HEK293 (cell line): ENCODE data around the gene RAET1G.

Source experiments
- CTCF ChIA-PET: fragments of 350-600 bp; formaldehyde crosslinking; extraction: SDS; loops from one replicate; lab custom pipeline; 2021; ENCODE audit warnings: antibody characterized with exemption; lab: Yijun Ruan, JAX
- POLR2A ChIA-PET: fragments of 300-600 bp; formaldehyde crosslinking; extraction: SDS; loops from one replicate; lab custom pipeline; 2020; ENCODE audit warnings: antibody characterized with exemption, inconsistent platforms; lab: Yijun Ruan, JAX
- H3K27ac ChIP-seq: fragments of 200-500 bp; sonication (Bioruptor generic); 2 replicates; pipeline ENCODE4 v1.5.1; 2014; ENCODE audit warnings: low read depth, low read length, control low read depth, inconsistent platforms; ENCODE audit errors: extremely low read depth
- H3K36me3 ChIP-seq, 2 experiments: fragments of 200-500 bp in 1 of 2; sonication (Bioruptor generic) in 1 of 2; 1 replicate in 1 of 2; 2 replicates in 1 of 2; pipeline ENCODE4 v1.5.1; 2014 to 2017; ENCODE audit warnings: inconsistent platforms in 2 of 2, low read length in 2 of 2; ENCODE audit not compliant: control insufficient read depth in 2 of 2, insufficient read depth in 1 of 2
- H3K4me1 ChIP-seq: fragments of 200-500 bp; sonication (Bioruptor generic); 2 replicates; pipeline ENCODE4 v1.5.1; 2014; ENCODE audit warnings: mild to moderate bottlenecking, low read length, inconsistent platforms; ENCODE audit not compliant: control insufficient read depth, insufficient read depth
- H3K4me3 ChIP-seq: 2 replicates; pipeline ENCODE4 v1.5.1; 2011; ENCODE audit warnings: low read depth, mild to moderate bottlenecking, control low read depth, low read length, moderate library complexity
- H3K9me3 ChIP-seq: fragments of 200-500 bp; sonication (Bioruptor generic); 2 replicates; pipeline ENCODE4 v1.5.1; 2014; ENCODE audit warnings: low read depth, low read length, inconsistent platforms; ENCODE audit not compliant: control insufficient read depth, insufficient read depth
- KLF17 ChIP-seq: fragments of 450-650 bp; formaldehyde crosslinking; IDR thresholded peaks from 2 replicates; pipeline ENCODE4 v1.5.1; 2016; ENCODE audit warnings: missing biosample characterization, missing genetic modification characterization
- KLF9 ChIP-seq: fragments of 450-650 bp; formaldehyde crosslinking; IDR thresholded peaks from 2 replicates; pipeline ENCODE4 v1.5.1; 2016; ENCODE audit warnings: missing biosample characterization, missing genetic modification characterization, low read depth
- PRDM4 ChIP-seq: fragments of 450-650 bp; formaldehyde crosslinking; IDR thresholded peaks from 2 replicates; pipeline ENCODE4 v1.5.1; 2017; ENCODE audit warnings: missing biosample characterization, missing genetic modification characterization
- YY1 ChIP-seq: fragments of 450-650 bp; formaldehyde crosslinking; IDR thresholded peaks from 2 replicates; pipeline ENCODE4 v1.5.1; 2018; ENCODE audit warnings: missing biosample characterization, missing genetic modification characterization
- ZNF157 ChIP-seq: fragments of 450-650 bp; formaldehyde crosslinking; IDR thresholded peaks from 2 replicates; pipeline ENCODE4 v1.5.1; 2016; ENCODE audit warnings: missing biosample characterization, missing genetic modification characterization
- ZNF324 ChIP-seq: fragments of 450-650 bp; formaldehyde crosslinking; IDR thresholded peaks from 2 replicates; pipeline ENCODE4 v1.5.1; 2016; ENCODE audit warnings: missing biosample characterization, missing genetic modification characterization
- ZNF391 ChIP-seq: fragments of 450-650 bp; formaldehyde crosslinking; IDR thresholded peaks from 2 replicates; pipeline ENCODE4 v1.5.1; 2016; ENCODE audit warnings: low read depth, missing biosample characterization, missing genetic modification characterization, borderline replicate concordance
- ZNF624 ChIP-seq: fragments of 450-650 bp; formaldehyde crosslinking; IDR thresholded peaks from 2 replicates; pipeline ENCODE4 v1.5.1; 2017; ENCODE audit warnings: missing biosample characterization, missing genetic modification characterization
- ZNF660 ChIP-seq: fragments of 450-650 bp; IDR thresholded peaks from 2 replicates; pipeline ENCODE4 v1.5.1; 2018; ENCODE audit warnings: missing biosample characterization, mild to moderate bottlenecking, missing genetic modification characterization
- ZNF692 ChIP-seq: fragments of 450-650 bp; formaldehyde crosslinking; IDR thresholded peaks from 2 replicates; pipeline ENCODE4 v1.5.1; 2016; ENCODE audit warnings: missing biosample characterization, missing genetic modification characterization
- ZNF837 ChIP-seq: fragments of 450-650 bp; formaldehyde crosslinking; IDR thresholded peaks from 2 replicates; pipeline ENCODE4 v1.5.1; 2016; ENCODE audit warnings: missing biosample characterization, missing genetic modification characterization
- TF ChIP-seq, protein P1 (sequence below): fragments of 450-650 bp; formaldehyde crosslinking; IDR thresholded peaks from 2 replicates; pipeline ENCODE4 v1.5.1; 2016; ENCODE audit warnings: missing biosample characterization, missing genetic modification characterization
- TF ChIP-seq, protein P2 (sequence below): fragments of 450-650 bp; formaldehyde crosslinking; IDR thresholded peaks from 2 replicates; pipeline ENCODE4 v1.5.1; 2016; ENCODE audit warnings: missing biosample characterization, missing genetic modification characterization
- TF ChIP-seq, protein P3 (sequence below): fragments of 450-650 bp; formaldehyde crosslinking; IDR thresholded peaks from 2 replicates; pipeline ENCODE4 v1.5.1; 2016; ENCODE audit warnings: missing biosample characterization, missing genetic modification characterization
- TF ChIP-seq, protein P4 (sequence below): fragments of 450-650 bp; formaldehyde crosslinking; IDR thresholded peaks from 2 replicates; pipeline ENCODE4 v1.5.1; 2017; ENCODE audit warnings: missing biosample characterization, mild to moderate bottlenecking, missing genetic modification characterization, moderate library complexity

Gene RAET1G

GRCh38 chr6:149935246-149935645 lies 12.3 kb upstream of the RAET1G start:
- Histone ChIP-seq H3K36me3 (no peaks in the 10 kb centered on the region), H3K9me3 (no peaks in the 10 kb centered on the region), H3K4me3 (no peak overlapping the region), H3K27ac (no peak overlapping the region), H3K4me1 (no peaks in the 10 kb centered on the region)
- POLR2A ChIA-PET, result interaction anchor here (1.2 kb wide), 1 partner anchor 81 kb away, joined by 3 read pairs; no protein-coding TSS in a partner anchor
- TF ChIP-seq, protein P1, sequence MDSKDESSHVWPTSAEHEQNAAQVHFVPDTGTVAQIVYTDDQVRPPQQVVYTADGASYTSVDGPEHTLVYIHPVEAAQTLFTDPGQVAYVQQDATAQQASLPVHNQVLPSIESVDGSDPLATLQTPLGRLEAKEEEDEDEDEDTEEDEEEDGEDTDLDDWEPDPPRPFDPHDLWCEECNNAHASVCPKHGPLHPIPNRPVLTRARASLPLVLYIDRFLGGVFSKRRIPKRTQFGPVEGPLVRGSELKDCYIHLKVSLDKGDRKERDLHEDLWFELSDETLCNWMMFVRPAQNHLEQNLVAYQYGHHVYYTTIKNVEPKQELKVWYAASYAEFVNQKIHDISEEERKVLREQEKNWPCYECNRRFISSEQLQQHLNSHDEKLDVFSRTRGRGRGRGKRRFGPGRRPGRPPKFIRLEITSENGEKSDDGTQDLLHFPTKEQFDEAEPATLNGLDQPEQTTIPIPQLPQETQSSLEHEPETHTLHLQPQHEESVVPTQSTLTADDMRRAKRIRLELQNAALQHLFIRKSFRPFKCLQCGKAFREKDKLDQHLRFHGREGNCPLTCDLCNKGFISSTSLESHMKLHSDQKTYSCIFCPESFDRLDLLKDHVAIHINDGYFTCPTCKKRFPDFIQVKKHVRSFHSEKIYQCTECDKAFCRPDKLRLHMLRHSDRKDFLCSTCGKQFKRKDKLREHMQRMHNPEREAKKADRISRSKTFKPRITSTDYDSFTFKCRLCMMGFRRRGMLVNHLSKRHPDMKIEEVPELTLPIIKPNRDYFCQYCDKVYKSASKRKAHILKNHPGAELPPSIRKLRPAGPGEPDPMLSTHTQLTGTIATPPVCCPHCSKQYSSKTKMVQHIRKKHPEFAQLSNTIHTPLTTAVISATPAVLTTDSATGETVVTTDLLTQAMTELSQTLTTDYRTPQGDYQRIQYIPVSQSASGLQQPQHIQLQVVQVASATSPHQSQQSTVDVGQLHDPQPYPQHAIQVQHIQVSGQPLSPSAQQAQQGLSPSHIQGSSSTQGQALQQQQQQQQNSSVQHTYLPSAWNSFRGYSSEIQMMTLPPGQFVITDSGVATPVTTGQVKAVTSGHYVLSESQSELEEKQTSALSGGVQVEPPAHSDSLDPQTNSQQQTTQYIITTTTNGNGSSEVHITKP (tag by site-specific recombination), result peak; percentile 28; the same call in 1 of the 2 replicates
- TF ChIP-seq ZNF624 (tag by site-specific recombination), result no peak
- CTCF ChIA-PET, result interaction anchor here (0.5 to 2.5 kb wide), 9 partner anchors 55 to 880 kb away, joined by 3 to 35 read pairs (median 4); no protein-coding TSS in a partner anchor

DNA sequence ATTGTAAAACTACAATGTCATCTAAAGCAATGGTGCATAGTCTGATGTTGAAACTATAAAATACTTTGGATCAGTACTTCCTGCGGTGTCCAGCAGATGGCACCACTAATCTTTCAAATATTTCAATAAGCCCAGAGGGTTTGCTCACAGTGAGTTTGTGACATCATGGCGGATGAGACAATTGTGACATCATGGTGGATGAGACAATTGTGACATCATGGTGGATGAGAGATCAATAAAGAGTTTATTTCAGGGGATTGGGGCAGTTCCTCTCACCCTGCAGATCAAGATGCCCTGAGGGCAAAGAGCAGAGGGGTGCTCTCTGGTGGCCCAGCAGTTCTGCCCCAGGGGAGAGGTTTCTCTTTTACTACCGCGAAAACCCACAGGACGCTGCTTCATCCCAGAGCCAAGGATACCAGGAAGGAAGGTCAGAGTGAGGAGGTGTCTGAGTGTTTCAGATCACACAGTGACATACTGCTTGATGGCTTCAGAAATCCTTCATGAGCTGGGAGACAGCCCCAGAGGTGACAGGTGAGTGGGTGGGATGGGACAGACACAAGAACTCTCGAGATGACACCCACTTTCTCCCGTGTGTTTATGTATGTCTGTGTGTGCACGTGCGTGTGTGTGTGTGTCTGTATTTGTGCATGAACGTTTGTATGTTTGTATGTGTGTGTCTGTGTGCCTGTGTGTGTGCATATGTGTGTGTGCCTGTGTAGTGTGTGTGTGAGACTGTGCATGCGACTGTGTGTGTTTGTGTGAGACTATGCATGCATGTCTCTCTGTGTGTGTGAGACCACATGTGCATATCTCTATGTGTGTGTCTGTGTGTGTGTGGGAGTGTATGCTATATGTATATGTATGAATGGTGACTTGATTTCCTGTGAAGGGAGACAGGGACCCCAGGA lies 11.6 kb upstream of the RAET1G start:
- Histone ChIP-seq H3K4me1 (no peaks in the 10 kb centered on the region), H3K36me3 (no peaks in the 10 kb centered on the region), H3K4me3 (no peak overlapping the region), H3K9me3 (no peaks in the 10 kb centered on the region), H3K27ac (no peak overlapping the region)
- ChIA-PET CTCF (interaction anchor here (0.5 to 2.5 kb wide), 9 partner anchors 56 to 881 kb away, joined by 3 to 35 read pairs (median 4); no protein-coding TSS in a partner anchor), POLR2A (no interaction called here)
- TF ChIP-seq YY1 (tag by site-specific recombination) (no peak), ZNF391 (tag by site-specific recombination) (0 out of 2 replicates have a peak, but pooled peaks have one; percentile 44), PRDM4 (tag by site-specific recombination) (no peak), ZNF157 (tag by site-specific recombination) (no peak), ZNF660 (tag by site-specific recombination) (peak; percentile 94), ZNF837 (no peak), ZNF692 (tag by site-specific recombination) (peak; percentile 62), ZNF324 (peak; percentile 84), KLF9 (tag by site-specific recombination) (0 out of 2 replicates have a peak, but pooled peaks have one; percentile 24), KLF17 (peak; percentile 43; the same call in 1 of the 2 replicates)
- TF ChIP-seq, protein P2, sequence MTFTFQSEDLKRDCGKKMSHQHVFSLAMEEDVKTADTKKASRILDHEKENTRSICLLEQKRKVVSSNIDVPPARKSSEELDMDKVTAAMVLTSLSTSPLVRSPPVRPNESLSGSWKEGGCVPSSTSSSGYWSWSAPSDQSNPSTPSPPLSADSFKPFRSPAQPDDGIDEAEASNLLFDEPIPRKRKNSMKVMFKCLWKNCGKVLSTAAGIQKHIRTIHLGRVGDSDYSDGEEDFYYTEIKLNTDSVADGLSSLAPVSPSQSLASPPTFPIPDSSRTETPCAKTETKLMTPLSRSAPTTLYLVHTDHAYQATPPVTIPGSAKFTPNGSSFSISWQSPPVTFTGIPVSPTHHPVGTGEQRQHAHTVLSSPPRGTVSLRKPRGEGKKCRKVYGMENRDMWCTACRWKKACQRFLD (tag by site-specific recombination), result 0 out of 2 replicates have a peak, but pooled peaks have one; percentile 19
- TF ChIP-seq, protein P3, sequence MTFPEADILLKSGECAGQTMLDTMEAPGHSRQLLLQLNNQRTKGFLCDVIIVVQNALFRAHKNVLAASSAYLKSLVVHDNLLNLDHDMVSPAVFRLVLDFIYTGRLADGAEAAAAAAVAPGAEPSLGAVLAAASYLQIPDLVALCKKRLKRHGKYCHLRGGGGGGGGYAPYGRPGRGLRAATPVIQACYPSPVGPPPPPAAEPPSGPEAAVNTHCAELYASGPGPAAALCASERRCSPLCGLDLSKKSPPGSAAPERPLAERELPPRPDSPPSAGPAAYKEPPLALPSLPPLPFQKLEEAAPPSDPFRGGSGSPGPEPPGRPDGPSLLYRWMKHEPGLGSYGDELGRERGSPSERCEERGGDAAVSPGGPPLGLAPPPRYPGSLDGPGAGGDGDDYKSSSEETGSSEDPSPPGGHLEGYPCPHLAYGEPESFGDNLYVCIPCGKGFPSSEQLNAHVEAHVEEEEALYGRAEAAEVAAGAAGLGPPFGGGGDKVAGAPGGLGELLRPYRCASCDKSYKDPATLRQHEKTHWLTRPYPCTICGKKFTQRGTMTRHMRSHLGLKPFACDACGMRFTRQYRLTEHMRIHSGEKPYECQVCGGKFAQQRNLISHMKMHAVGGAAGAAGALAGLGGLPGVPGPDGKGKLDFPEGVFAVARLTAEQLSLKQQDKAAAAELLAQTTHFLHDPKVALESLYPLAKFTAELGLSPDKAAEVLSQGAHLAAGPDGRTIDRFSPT (tag by site-specific recombination), result no peak
- TF ChIP-seq, protein P4, sequence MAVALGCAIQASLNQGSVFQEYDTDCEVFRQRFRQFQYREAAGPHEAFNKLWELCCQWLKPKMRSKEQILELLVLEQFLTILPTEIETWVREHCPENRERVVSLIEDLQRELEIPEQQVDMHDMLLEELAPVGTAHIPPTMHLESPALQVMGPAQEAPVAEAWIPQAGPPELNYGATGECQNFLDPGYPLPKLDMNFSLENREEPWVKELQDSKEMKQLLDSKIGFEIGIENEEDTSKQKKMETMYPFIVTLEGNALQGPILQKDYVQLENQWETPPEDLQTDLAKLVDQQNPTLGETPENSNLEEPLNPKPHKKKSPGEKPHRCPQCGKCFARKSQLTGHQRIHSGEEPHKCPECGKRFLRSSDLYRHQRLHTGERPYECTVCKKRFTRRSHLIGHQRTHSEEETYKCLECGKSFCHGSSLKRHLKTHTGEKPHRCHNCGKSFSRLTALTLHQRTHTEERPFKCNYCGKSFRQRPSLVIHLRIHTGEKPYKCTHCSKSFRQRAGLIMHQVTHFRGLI (tag by site-specific recombination), result peak; percentile 35; the same call in 1 of the 2 replicates
